Suprapubic skin (tissue), 4 donors: ENCODE data around the gene NCBP3. TPM values are rescaled to one million over a fixed set of nuclear protein-coding genes. Genes with fewer than 3 reads are reported as not detected.
"Not testable (repeated sequence)": the region's sequence is repeated elsewhere in the genome, so short reads cannot be mapped to it uniquely, and the experiment has no call there.

Experiments
- DNase-seq, 2 donors: peaks; one replicate each; pipeline ENCODE4 v3.0.0-alpha.2; 2019; ENCODE audit warnings: low spot score in 2 of 2
- H3K27ac ChIP-seq: fragments of 200-600 bp; sonication (generic); one replicate; pipeline ENCODE4 v1.5.1; 2019
- H3K27me3 ChIP-seq: fragments of 200-600 bp; sonication (generic); one replicate; pipeline ENCODE4 v1.5.1; 2019
- H3K36me3 ChIP-seq: fragments of 200-600 bp; sonication (generic); one replicate; pipeline ENCODE4 v1.5.1; 2019
- H3K4me1 ChIP-seq: fragments of 200-600 bp; sonication (generic); one replicate; pipeline ENCODE4 v1.5.1; 2019
- H3K4me3 ChIP-seq: fragments of 200-600 bp; sonication (generic); one replicate; pipeline ENCODE4 v1.5.1; 2019; ENCODE audit warnings: mild to moderate bottlenecking
- H3K9me3 ChIP-seq: fragments of 200-600 bp; sonication (generic); one replicate; pipeline ENCODE4 v1.5.1; 2019
- EP300 ChIP-seq: sonication (generic); formaldehyde crosslinking; IDR thresholded peaks from one replicate; pipeline ENCODE4 v1.6.1; 2017; ENCODE audit warnings: antibody characterized with exemption
- POLR2A ChIP-seq, 2 donors: fragments of 450-650 bp; IDR thresholded peaks; one replicate each; pipeline ENCODE4 v1.6.1; 2017; ENCODE audit warnings: antibody characterized with exemption in 2 of 2, mild to moderate bottlenecking in 2 of 2, moderate library complexity in 2 of 2
- POLR2AphosphoS5 ChIP-seq, 3 donors: sonication (generic); formaldehyde crosslinking; IDR thresholded peaks; one replicate each; pipeline ENCODE4 v1.6.1; 2017; ENCODE audit warnings: antibody characterized with exemption in 3 of 3
- WGBS: methylation state at CpG from one replicate; pipeline ENCODE4 v1.1.5; 2018; 5-methylcytosine and 5-hydroxymethylcytosine counted together
- total RNA-seq, 4 donors: library from RNA; depleted of rRNA; stranded (reverse); fragments of >200 nt; gene quantifications; one replicate each; pipeline ENCODE4 v1.1.0, GENCODE V29; 2016
- TF ChIP-seq, protein P1 (sequence below), 2 donors: fragments of 200-600 bp in 1 of 2; fragments of 450-650 bp in 1 of 2; sonication (generic) in 1 of 2; IDR thresholded peaks; one replicate each; pipeline ENCODE4 v1.5.1; 2016 to 2019; ENCODE audit warnings: antibody characterized with exemption in 2 of 2, mild to moderate bottlenecking in 1 of 2, moderate library complexity in 1 of 2

NCBP3 gene
- total RNA-seq, 4 donors from 2014 or later, result 15.4 to 41.8 (median 26.1) TPM

DNA sequence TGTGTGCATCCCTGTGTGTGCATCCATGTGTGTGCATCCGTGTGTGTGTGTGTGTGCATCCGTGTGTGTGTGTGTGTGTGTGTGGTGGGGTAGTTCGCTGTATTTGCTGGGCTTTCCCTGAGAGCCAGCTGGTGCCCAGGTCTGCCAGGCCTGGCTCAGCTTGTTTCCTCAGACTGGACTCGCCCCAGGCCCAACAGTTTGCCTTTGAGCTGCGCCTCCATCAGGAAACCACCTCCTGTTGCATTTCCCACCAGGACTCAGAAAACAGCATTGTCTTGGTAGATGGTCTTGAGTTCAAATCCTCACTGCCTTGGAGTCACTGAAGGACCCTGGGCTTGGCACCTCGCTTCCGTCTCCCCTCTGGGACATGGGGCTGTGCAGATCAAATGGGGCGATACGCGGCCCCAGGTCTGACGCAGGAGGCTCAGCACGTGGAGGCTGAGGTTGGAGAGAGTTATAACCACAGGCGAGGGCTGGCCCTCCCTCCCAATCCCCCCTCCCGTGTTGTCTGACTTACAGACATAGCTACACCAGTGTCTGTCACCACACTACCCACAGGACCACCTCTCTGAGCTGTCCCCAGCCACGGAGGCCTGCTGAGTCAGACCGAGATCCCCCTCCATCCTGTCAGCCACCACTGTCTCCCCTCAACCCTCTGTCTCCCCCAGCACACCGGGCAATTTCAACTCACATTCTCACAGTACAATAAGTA is 49.8 kb downstream of the NCBP3 start:
- TF ChIP-seq POLR2A (IDR thresholded peaks at IDR 0.05) (no peak), POLR2AphosphoS5 (IDR thresholded peaks at IDR 0.05) (no peak), EP300 (no peak)
- TF ChIP-seq, protein P1, sequence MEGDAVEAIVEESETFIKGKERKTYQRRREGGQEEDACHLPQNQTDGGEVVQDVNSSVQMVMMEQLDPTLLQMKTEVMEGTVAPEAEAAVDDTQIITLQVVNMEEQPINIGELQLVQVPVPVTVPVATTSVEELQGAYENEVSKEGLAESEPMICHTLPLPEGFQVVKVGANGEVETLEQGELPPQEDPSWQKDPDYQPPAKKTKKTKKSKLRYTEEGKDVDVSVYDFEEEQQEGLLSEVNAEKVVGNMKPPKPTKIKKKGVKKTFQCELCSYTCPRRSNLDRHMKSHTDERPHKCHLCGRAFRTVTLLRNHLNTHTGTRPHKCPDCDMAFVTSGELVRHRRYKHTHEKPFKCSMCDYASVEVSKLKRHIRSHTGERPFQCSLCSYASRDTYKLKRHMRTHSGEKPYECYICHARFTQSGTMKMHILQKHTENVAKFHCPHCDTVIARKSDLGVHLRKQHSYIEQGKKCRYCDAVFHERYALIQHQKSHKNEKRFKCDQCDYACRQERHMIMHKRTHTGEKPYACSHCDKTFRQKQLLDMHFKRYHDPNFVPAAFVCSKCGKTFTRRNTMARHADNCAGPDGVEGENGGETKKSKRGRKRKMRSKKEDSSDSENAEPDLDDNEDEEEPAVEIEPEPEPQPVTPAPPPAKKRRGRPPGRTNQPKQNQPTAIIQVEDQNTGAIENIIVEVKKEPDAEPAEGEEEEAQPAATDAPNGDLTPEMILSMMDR (IDR thresholded peaks at IDR 0.05), result no peak
- no peak overlapping the region for H3K27ac ChIP-seq
- no peaks in the 10 kb centered on the region for H3K36me3 ChIP-seq
- no peaks in the 10 kb centered on the region for H3K9me3 ChIP-seq
- no peaks in the 10 kb centered on the region for H3K4me1 ChIP-seq
- no peak for DNase-seq
- 75% methylated on average over 14 of the region's 17 CpGs for WGBS
- H3K4me3 ChIP-seq, result no peak overlapping the region
- no peaks in the 10 kb centered on the region for H3K27me3 ChIP-seq

GRCh38 chr17:3795390-3796102 is 50.5 kb downstream of the NCBP3 start:
- 85% methylated on average over 28 of the region's 31 CpGs for WGBS
- H3K27ac ChIP-seq, result no peak overlapping the region
- no peaks in the 10 kb centered on the region for H3K27me3 ChIP-seq
- no peaks in the 10 kb centered on the region for H3K9me3 ChIP-seq
- DNase-seq, result peak in 1 of 2 donors; percentile 1
- no peaks in the 10 kb centered on the region for H3K36me3 ChIP-seq
- H3K4me1 ChIP-seq, result no peaks in the 10 kb centered on the region
- H3K4me3 ChIP-seq, result no peak overlapping the region
- TF ChIP-seq POLR2A (IDR thresholded peaks at IDR 0.05), result no peak
- TF ChIP-seq POLR2AphosphoS5 (IDR thresholded peaks at IDR 0.05), result no peak
- no peak for TF ChIP-seq EP300
- TF ChIP-seq, protein P1 (IDR thresholded peaks at IDR 0.05), result no peak

DNA sequence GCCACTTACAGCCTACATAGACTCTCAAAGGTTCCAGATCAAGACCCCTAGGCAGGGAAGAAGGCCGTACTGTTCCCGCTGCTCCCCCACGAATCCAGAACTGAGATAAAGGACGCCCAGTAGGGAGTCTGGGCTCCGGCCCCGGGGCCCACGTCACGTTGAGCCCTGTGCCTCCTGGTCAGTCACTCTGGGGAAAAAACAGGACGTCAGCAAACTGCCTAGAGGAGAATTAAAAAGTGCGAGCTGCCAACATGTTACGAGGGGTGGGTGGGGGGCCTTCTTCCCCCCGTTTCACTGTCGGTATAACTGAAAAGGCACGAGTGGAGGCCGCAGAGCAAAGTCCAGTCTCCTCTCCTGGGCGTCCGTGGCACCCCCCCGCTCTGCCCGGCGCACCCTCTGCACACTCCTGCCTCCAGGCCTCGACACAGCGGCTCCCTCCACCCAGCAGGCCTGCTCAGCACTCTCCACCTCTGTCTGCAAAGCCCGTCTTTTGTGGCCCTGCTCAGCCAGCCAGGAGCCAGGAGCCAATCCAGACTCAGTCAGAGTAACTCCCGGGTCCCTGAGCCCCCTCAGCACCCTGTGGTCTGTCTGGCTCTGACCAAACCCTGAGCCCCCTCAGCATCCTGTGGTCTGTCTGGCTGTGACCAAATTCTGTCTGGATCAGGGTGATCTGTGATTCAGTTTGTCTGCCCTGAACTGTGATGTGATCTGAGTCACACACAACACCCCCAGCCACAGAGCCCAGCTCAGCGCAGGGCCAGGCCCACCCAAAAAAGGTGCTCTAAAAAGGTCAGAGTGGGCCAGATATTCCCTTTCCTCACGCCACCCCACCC is 51.3 kb downstream of the NCBP3 start:
- WGBS, result 75% methylated on average over 22 of the region's 26 CpGs
- no peak for TF ChIP-seq POLR2AphosphoS5 (IDR thresholded peaks at IDR 0.05)
- no peak for TF ChIP-seq POLR2A (IDR thresholded peaks at IDR 0.05)
- TF ChIP-seq, protein P1 (IDR thresholded peaks at IDR 0.05), result no peak
- no peak for TF ChIP-seq EP300
- Histone ChIP-seq H3K4me1 (no peaks in the 10 kb centered on the region), H3K36me3 (no peaks in the 10 kb centered on the region), H3K4me3 (no peak overlapping the region), H3K27me3 (no peaks in the 10 kb centered on the region), H3K27ac (no peak overlapping the region), H3K9me3 (no peaks in the 10 kb centered on the region)
- DNase-seq, result peak in 1 of 2 donors; percentile 48

GRCh38 chr17:3794152-3794551 is 51.9 kb downstream of the NCBP3 start:
- H3K9me3 ChIP-seq, H3K36me3 ChIP-seq, H3K27ac ChIP-seq, H3K27me3 ChIP-seq, H3K4me1 ChIP-seq, DNase-seq, H3K4me3 ChIP-seq: not testable (repeated sequence)
- 96% methylated on average over 6 of the region's 9 CpGs for WGBS

DNA sequence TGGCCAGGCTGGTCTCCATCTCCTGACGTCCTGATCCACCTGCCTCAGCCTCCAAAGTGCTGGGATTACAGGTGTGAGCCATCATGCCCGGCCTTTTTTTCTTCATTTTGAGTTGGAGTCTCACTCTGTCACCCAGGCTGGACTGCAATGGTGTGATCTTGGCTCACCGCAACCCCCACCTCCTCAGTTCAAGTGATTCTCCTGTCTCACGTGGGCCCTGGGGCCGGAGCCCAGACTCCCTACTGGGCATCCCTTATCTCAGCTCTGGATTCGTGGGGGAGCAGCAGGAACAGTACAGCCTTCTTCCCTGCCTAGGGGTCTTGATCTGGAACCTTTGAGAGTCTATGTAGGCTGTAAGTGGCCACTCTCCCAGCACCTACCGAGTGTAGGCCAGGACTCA is 52.8 kb downstream of the NCBP3 start:
- not testable (repeated sequence) for H3K9me3 ChIP-seq, H3K36me3 ChIP-seq, H3K4me1 ChIP-seq, H3K4me3 ChIP-seq, DNase-seq, H3K27me3 ChIP-seq, H3K27ac ChIP-seq
- 84% methylated on average over 6 of the region's 7 CpGs for whole genome bisulfite sequencing

GRCh38 chr17:3792481-3792880 is 53.6 kb downstream of the NCBP3 start:
- Histone ChIP-seq H3K9me3 (no peaks in the 10 kb centered on the region), H3K4me3 (no peak overlapping the region), H3K36me3 (no peaks in the 10 kb centered on the region), H3K27me3 (no peaks in the 10 kb centered on the region), H3K27ac (no peak overlapping the region), H3K4me1 (no peaks in the 10 kb centered on the region)
- no peak for DNase-seq
- TF ChIP-seq POLR2A (IDR thresholded peaks at IDR 0.05) (no peak), POLR2AphosphoS5 (IDR thresholded peaks at IDR 0.05) (no peak), EP300 (no peak)
- TF ChIP-seq, protein P1 (IDR thresholded peaks at IDR 0.05), result no peak
- 40% methylated on average over 6 of the region's 6 CpGs for WGBS
